H1 (cell line): Measurements from ENCODE around the gene ZFP36L2. TPM values are rescaled to one million over a fixed set of nuclear protein-coding genes. Genes with fewer than 3 reads are reported as not detected.

Source experiments
- CTCF ChIA-PET: fragments of 300-600 bp; sonication (Branson Sonifier 250); formaldehyde crosslinking; loops from one replicate; lab custom pipeline; 2021; ENCODE audit not compliant: partially characterized antibody; lab: Charles Lee
- POLR2A ChIA-PET: fragments of 300-600 bp; sonication (Branson Sonifier 250); formaldehyde crosslinking; loops from one replicate; lab custom pipeline; 2021; ENCODE audit warnings: inconsistent platforms; ENCODE audit not compliant: partially characterized antibody; lab: Charles Lee
- DNase-seq, 2 experiments: peaks; one replicate each; pipeline versions ENCODE4 v3.0.0 to v3.0.0-alpha.2; 2010 to 2022; ENCODE audit warnings: low spot score in 2 of 2, low read depth in 1 of 2, mixed read lengths in 1 of 2
- FAIRE-seq: peaks from 2 replicates; lab custom pipeline; 2011; peaks lifted over from hg19 to GRCh38; lab: Jason Lieb, UNC
- H2AFZ ChIP-seq: 2 replicates; pipeline ENCODE4 v1.8.1; 2012; ENCODE audit warnings: low read length, inconsistent platforms
- H2AK5ac ChIP-seq: 2 replicates; pipeline ENCODE4 v1.6.1; 2013; ENCODE audit warnings: low read depth, low read length
- H2BK120ac ChIP-seq: replicated peaks from 2 replicates; pipeline ENCODE3; 2013; ENCODE audit warnings: low read depth, low read length, inconsistent platforms
- H2BK12ac ChIP-seq: 2 replicates; pipeline ENCODE4 v1.6.1; 2013; ENCODE audit warnings: low read depth, low read length
- H2BK15ac ChIP-seq: 2 replicates; pipeline ENCODE4 v1.6.1; 2013; ENCODE audit warnings: low read length
- H2BK20ac ChIP-seq: 2 replicates; pipeline ENCODE4 v1.6.1; 2013; ENCODE audit warnings: low read length
- H2BK5ac ChIP-seq: 2 replicates; pipeline ENCODE4 v1.6.1; 2013; ENCODE audit warnings: low read depth, low read length
- H3K14ac ChIP-seq: 2 replicates; pipeline ENCODE4 v1.6.1; 2013; ENCODE audit warnings: inconsistent platforms; ENCODE audit not compliant: insufficient read length
- H3K18ac ChIP-seq: 2 replicates; pipeline ENCODE4 v1.6.1; 2013; ENCODE audit warnings: low read length; ENCODE audit errors: extremely low read depth
- H3K23ac ChIP-seq: 2 replicates; pipeline ENCODE4 v1.6.1; 2013; ENCODE audit warnings: inconsistent platforms; ENCODE audit not compliant: insufficient read length
- H3K23me2 ChIP-seq: 2 replicates; pipeline ENCODE4 v1.6.1; 2013; ENCODE audit warnings: low read depth, low read length
- H3K27ac ChIP-seq: 2 replicates; pipeline ENCODE4 v1.6.1; 2011; ENCODE audit warnings: low read depth, low read length, inconsistent platforms
- H3K27me3 ChIP-seq, 4 experiments: replicated peaks in 1 of 4; 1 replicate in 1 of 4; 2 replicates in 3 of 4; pipeline versions ENCODE4 v1.6.1 to v1.8.1; 2011 to 2013; ENCODE audit warnings: low read length in 3 of 4, mild to moderate bottlenecking in 3 of 4, inconsistent platforms in 2 of 4, mixed read lengths in 2 of 4, moderate library complexity in 1 of 4; ENCODE audit not compliant: control insufficient read depth in 3 of 4, insufficient read depth in 3 of 4; ENCODE audit errors: extremely low read depth in 1 of 4
- H3K36me3 ChIP-seq, 4 experiments: 2 replicates each; pipeline versions ENCODE4 v1.6.1 to v1.8.1; 2011 to 2013; ENCODE audit warnings: mild to moderate bottlenecking in 4 of 4, low read length in 3 of 4, moderate library complexity in 2 of 4, control low read depth in 1 of 4, inconsistent platforms in 1 of 4; ENCODE audit not compliant: insufficient read depth in 4 of 4, control insufficient read depth in 2 of 4
- H3K4ac ChIP-seq: replicated peaks from 2 replicates; pipeline ENCODE3; 2013; ENCODE audit warnings: low read length, low read depth, mixed read lengths, inconsistent platforms; ENCODE audit not compliant: insufficient read length
- H3K4me1 ChIP-seq, 4 experiments: replicated peaks in 1 of 4; 1 replicate in 1 of 4; 2 replicates in 3 of 4; pipeline versions ENCODE4 v1.6.1 to v1.8.1; 2011 to 2013; ENCODE audit warnings: low read length in 3 of 4, inconsistent platforms in 2 of 4, mixed read lengths in 1 of 4; ENCODE audit not compliant: insufficient read depth in 4 of 4, control insufficient read depth in 3 of 4
- H3K4me2 ChIP-seq, 2 experiments: 2 replicates each; pipeline versions ENCODE4 v1.6.1 to v1.8.1; 2011 to 2013; ENCODE audit warnings: low read depth in 2 of 2, low read length in 2 of 2, control low read depth in 1 of 2, inconsistent platforms in 1 of 2, mild to moderate bottlenecking in 1 of 2; ENCODE audit not compliant: insufficient read depth in 1 of 2
- H3K4me3 ChIP-seq, 4 experiments: fragments of 200-600, 300-600 bp in 1 of 4; sonication (generic), shearing (Covaris generic), sonication (Bioruptor Twin) in 1 of 4; 2 replicates each; pipeline versions ENCODE4 v1.5.1 to v1.8.1; 2011 to 2016; ENCODE audit warnings: low read length in 4 of 4, low read depth in 3 of 4, control low read depth in 2 of 4, inconsistent platforms in 2 of 4, mild to moderate bottlenecking in 2 of 4, mixed read lengths in 1 of 4, moderate library complexity in 1 of 4; ENCODE audit not compliant: insufficient read depth in 2 of 4; ENCODE audit errors: extremely low read depth in 1 of 4
- H3K56ac ChIP-seq: replicated peaks from 2 replicates; pipeline ENCODE3; 2013; ENCODE audit warnings: low read depth, mild to moderate bottlenecking, mixed read lengths, low read length, inconsistent platforms; ENCODE audit not compliant: insufficient read length
- H3K79me1 ChIP-seq: 2 replicates; pipeline ENCODE4 v1.6.1; 2013; ENCODE audit warnings: low read depth, low read length, control low read depth
- H3K79me2 ChIP-seq, 2 experiments: 2 replicates each; pipeline versions ENCODE4 v1.6.1 to v1.8.1; 2012 to 2013; ENCODE audit warnings: low read length in 2 of 2, mild to moderate bottlenecking in 2 of 2, inconsistent platforms in 1 of 2; ENCODE audit not compliant: insufficient read depth in 2 of 2, control insufficient read depth in 1 of 2
- H3K9ac ChIP-seq, 4 experiments: replicated peaks in 1 of 4; 1 replicate in 1 of 4; 2 replicates in 3 of 4; pipeline versions ENCODE4 v1.6.1 to v1.8.1; 2011 to 2013; ENCODE audit warnings: low read depth in 3 of 4, low read length in 3 of 4, control low read depth in 2 of 4, mild to moderate bottlenecking in 2 of 4, moderate library complexity in 2 of 4, inconsistent platforms in 1 of 4; ENCODE audit errors: extremely low read depth in 1 of 4
- H3K9me3 ChIP-seq, 2 experiments: 2 replicates each; pipeline versions ENCODE4 v1.6.1 to v1.8.1; 2012 to 2013; ENCODE audit warnings: mild to moderate bottlenecking in 2 of 2, moderate library complexity in 2 of 2, control low read depth in 1 of 2, inconsistent platforms in 1 of 2, low read depth in 1 of 2, low read length in 1 of 2, mixed read lengths in 1 of 2; ENCODE audit not compliant: insufficient read depth in 2 of 2
- H4K20me1 ChIP-seq, 2 experiments: replicated peaks in 1 of 2; 2 replicates each; pipeline versions ENCODE3 to v1.8.1; 2011 to 2013; ENCODE audit warnings: inconsistent platforms in 2 of 2, low read length in 2 of 2, mild to moderate bottlenecking in 1 of 2; ENCODE audit not compliant: insufficient read depth in 2 of 2, control insufficient read depth in 1 of 2
- H4K5ac ChIP-seq: 2 replicates; pipeline ENCODE4 v1.6.1; 2013; ENCODE audit warnings: low read length, low read depth, mixed read lengths, inconsistent platforms; ENCODE audit not compliant: insufficient read length
- H4K8ac ChIP-seq: 2 replicates; pipeline ENCODE4 v1.8.0; 2013; ENCODE audit warnings: mild to moderate bottlenecking, moderate library complexity, low read length, inconsistent platforms; ENCODE audit not compliant: insufficient read depth; ENCODE audit errors: extremely low read depth
- H4K91ac ChIP-seq: replicated peaks from 2 replicates; pipeline ENCODE3; 2013; ENCODE audit warnings: low read length, mixed read lengths, inconsistent platforms; ENCODE audit not compliant: insufficient read length
- ASH2L ChIP-seq: fragments of 200-600, 300-600 bp; sonication (generic); IDR thresholded peaks from one replicate; pipeline ENCODE4 v1.7.1; 2017; ENCODE audit warnings: low read length
- CTCF ChIP-seq, 3 experiments: IDR thresholded peaks; 1 replicate in 2 of 3; 2 replicates in 1 of 3; pipeline versions ENCODE4 v1.5.1 to v1.6.1; 2011; ENCODE audit warnings: low read length in 3 of 3, mild to moderate bottlenecking in 3 of 3, inconsistent platforms in 2 of 3, low read depth in 1 of 3, moderate library complexity in 1 of 3; ENCODE audit not compliant: insufficient read depth in 1 of 3; ENCODE audit errors: control extremely low read depth in 1 of 3
- SIRT6 ChIP-seq: IDR thresholded peaks from one replicate; pipeline ENCODE4 v1.7.1; 2012; ENCODE audit warnings: low read length, inconsistent platforms
- WGBS, 2 experiments: shearing (Covaris generic) in 1 of 2; methylation state at CpG; one replicate each; pipeline versions ENCODE4 v1.1.6 to v1.1.7; 2013 to 2015; ENCODE audit warnings: low lambda C conversion rate in 2 of 2, mixed read lengths in 2 of 2, inconsistent platforms in 1 of 2, low coverage in 1 of 2, missing lambda C conversion rate in 1 of 2; ENCODE audit not compliant: insufficient replicate concordance in 2 of 2, insufficient coverage in 1 of 2, insufficient read length in 1 of 2; ENCODE audit errors: extremely low coverage in 1 of 2, missing lambda C conversion rate in 1 of 2; 5-methylcytosine and 5-hydroxymethylcytosine counted together
- polyA plus RNA-seq, 7 experiments: library from polyadenylated mRNA; depleted of rRNA in 3 of 7; stranded (reverse) in 5 of 7; unstranded in 2 of 7; fragments of >200 nt in 5 of 7; fragments of 200-250 nt in 2 of 7; gene quantifications; 1 replicate in 5 of 7; 2 replicates in 1 of 7; 4 replicates in 1 of 7; pipeline versions ENCODE4 v1.2.1 to v1.2.3, GENCODE V29; 2011 to 2013; ENCODE audit warnings: missing spikeins in 2 of 7, mixed read lengths in 2 of 7
- total RNA-seq: library from RNA; stranded (reverse); fragmentation: NEBNext Ultra II Directional; extraction: Animal tissue kit (Norgen Biotek cat#: 25700); gene quantifications from 2 replicates; pipeline ENCODE4 v1.2.1, GENCODE V29; 2021

ZFP36L2 gene
- total and polyA plus RNA-seq, 2 of the 8 experiments (the other 6 are each of a cell fraction or from before 2014, with no cell fraction given), result 13.4 to 102 TPM

GRCh38 chr2:43270930-43271615 lies 44.7 kb upstream of the ZFP36L2 start:
- H2BK20ac ChIP-seq, result no peak overlapping the region
- H3K9me3 ChIP-seq, result no peaks in the 10 kb centered on the region
- WGBS, 2 experiments, result 80% methylated on average over 4 of the region's 4 CpGs; no CpG with 5 or more reads in 1 of the 2 experiments
- no peak overlapping the region for H3K56ac ChIP-seq
- H3K27ac ChIP-seq, result no peak overlapping the region
- H4K8ac ChIP-seq, result no peak overlapping the region
- no peaks in the 10 kb centered on the region for H3K79me1 ChIP-seq
- H4K91ac ChIP-seq, result no peak overlapping the region
- H3K27me3 ChIP-seq, result no peaks in the 10 kb centered on the region
- no peak overlapping the region for H3K14ac ChIP-seq
- no peak overlapping the region for H2BK12ac ChIP-seq
- H4K5ac ChIP-seq, result no peak overlapping the region
- POLR2A ChIA-PET, result no interaction called here
- H3K79me2 ChIP-seq, result no peaks in the 10 kb centered on the region
- no peak overlapping the region for H3K4me3 ChIP-seq
- no peak overlapping the region for H2AFZ ChIP-seq
- no peaks in the 10 kb centered on the region for H3K36me3 ChIP-seq
- no peaks in the 10 kb centered on the region for H4K20me1 ChIP-seq
- peaks cover 0 to 10% (median 3%) of the 10 kb centered on the region in 4 experiments; a peak in 4 of 7 replicates for H3K4me1 ChIP-seq
- CTCF ChIA-PET, result interaction anchor here (0.6 to 2.3 kb wide), 14 partner anchors 9 to 323 kb away, joined by 3 to 8 read pairs (median 4); no protein-coding TSS in a partner anchor
- no peak overlapping the region for H2BK120ac ChIP-seq
- H2BK15ac ChIP-seq, result no peak overlapping the region
- no peak overlapping the region for H3K4me2 ChIP-seq
- H2AK5ac ChIP-seq, result no peak overlapping the region
- no peak overlapping the region for H3K4ac ChIP-seq
- FAIRE-seq (no peak), DNase-seq (no peak)
- no peaks in the 10 kb centered on the region; the same call in 1 of the 2 replicates for H3K23me2 ChIP-seq
- H3K9ac ChIP-seq, result no peak overlapping the region
- H3K18ac ChIP-seq, result no peak overlapping the region
- no peak overlapping the region for H3K23ac ChIP-seq
- TF ChIP-seq SIRT6 (no peak), CTCF (IDR thresholded peaks at IDR 0.05; ENCODE audit: control extremely low read depth in 1 of 3, insufficient read depth in 1 of 3, low read depth in 1 of 3, low read length in 3 of 3) (peak in 2 of 3 experiments; percentile 11 to 33; a peak in 2 of 4 replicates), ASH2L (no peak)
- no peak overlapping the region for H2BK5ac ChIP-seq
